T-helper 2 cell (primary cell): ENCODE data around the gene ASIC5.
"Not testable (repeated sequence)": the region's sequence is repeated elsewhere in the genome, so short reads cannot be mapped to it uniquely, and the experiment has no call there.

Experiments used
- DNase-seq, 5 experiments: peaks; one replicate each; pipeline versions ENCODE4 v3.0.0 to v3.0.0-alpha.2; 2012 to 2022
- total RNA-seq, 2 donors: gene quantifications; one replicate each; lab custom pipeline; 2026; lab: John Stamatoyannopoulos, UW

The ASIC5 gene
- total RNA-seq, result 0 reads per million in 2 donors

GRCh38 chr4:155866177-155866576 lies at the start of gene ASIC5:
Gene ASIC5, minus strand, starts transcription at chr4:155866277. Its CDS starts 51 bp downstream, at chr4:155866226.
- DNase-seq, result no peak

GRCh38 chr4:155914782-155915181 lies 48.7 kb upstream of the ASIC5 start:
- DNase-seq, result no peak

GRCh38 chr4:155911905-155912304 lies 45.8 kb upstream of the ASIC5 start:
- DNase-seq, result no peak

GRCh38 chr4:155909615-155910226 lies 43.6 kb upstream of the ASIC5 start:
- no peak for DNase-seq

- no peak for DNase-seq
Measured at GRCh38 chr4:155908187-155909139, 42.4 kb upstream of the ASIC5 start.

- no peak for DNase-seq
Measured at GRCh38 chr4:155907556-155907955, 41.5 kb upstream of the ASIC5 start.

GRCh38 chr4:155906554-155907247 lies 40.6 kb upstream of the ASIC5 start:
- DNase-seq, result no peak

GRCh38 chr4:155904331-155904730 lies 38.3 kb upstream of the ASIC5 start:
- DNase-seq, result no peak

GRCh38 chr4:155903453-155903852 lies 37.4 kb upstream of the ASIC5 start, which contains the start of gene TDO2:
Gene TDO2, plus strand, starts transcription at chr4:155903696. Its CDS starts 63 bp downstream, at chr4:155903759.
- DNase-seq, result no peak

- no peak for DNase-seq
Measured at GRCh38 chr4:155901013-155901412, 34.9 kb upstream of the ASIC5 start.

- no peak for DNase-seq
Measured at GRCh38 chr4:155900381-155900780, 34.3 kb upstream of the ASIC5 start.

- no peak for DNase-seq
Measured at GRCh38 chr4:155899891-155900290, 33.8 kb upstream of the ASIC5 start.

- not testable (repeated sequence) for DNase-seq
Measured at GRCh38 chr4:155898371-155898770, 32.3 kb upstream of the ASIC5 start.

- DNase-seq, result no peak
Measured at GRCh38 chr4:155891058-155891457, 25.0 kb upstream of the ASIC5 start.

GRCh38 chr4:155889946-155890345 lies 23.9 kb upstream of the ASIC5 start:
- DNase-seq, result no peak

- no peak for DNase-seq
Measured at GRCh38 chr4:155889031-155889793, 23.1 kb upstream of the ASIC5 start.

- DNase-seq, result no peak
Measured at GRCh38 chr4:155887847-155888570, 21.9 kb upstream of the ASIC5 start.

GRCh38 chr4:155887045-155887444 lies 21.0 kb upstream of the ASIC5 start:
- no peak for DNase-seq

- DNase-seq, result no peak
Measured at GRCh38 chr4:155885666-155886065, 19.6 kb upstream of the ASIC5 start.

GRCh38 chr4:155883895-155884294 lies 17.8 kb upstream of the ASIC5 start:
- DNase-seq, result no peak

GRCh38 chr4:155881555-155881954 lies 15.5 kb upstream of the ASIC5 start:
- no peak for DNase-seq

- no peak for DNase-seq
Measured at GRCh38 chr4:155879767-155880166, 13.7 kb upstream of the ASIC5 start.
